Subcutaneous adipose tissue (tissue), 4 donors: ENCODE results near the gene DUSP22. TPM values are rescaled to one million over a fixed set of nuclear protein-coding genes. Genes with fewer than 3 reads are reported as not detected.

Experiments
- total RNA-seq, 4 donors: library from RNA; depleted of rRNA; stranded (reverse); fragments of >200 nt; gene quantifications; one replicate each; pipeline ENCODE4 v1.1.0, GENCODE V29; 2016
- TF ChIP-seq, protein P1 (sequence below): fragments of 450-650 bp; IDR thresholded peaks from one replicate; pipeline ENCODE4 v1.5.1; 2016; ENCODE audit warnings: low read depth, mild to moderate bottlenecking, control low read depth, antibody characterized with exemption, moderate library complexity

The DUSP22 gene
- total RNA-seq, 4 donors from 2014 or later = 54.0 to 88.9 (median 64.9) TPM

DNA sequence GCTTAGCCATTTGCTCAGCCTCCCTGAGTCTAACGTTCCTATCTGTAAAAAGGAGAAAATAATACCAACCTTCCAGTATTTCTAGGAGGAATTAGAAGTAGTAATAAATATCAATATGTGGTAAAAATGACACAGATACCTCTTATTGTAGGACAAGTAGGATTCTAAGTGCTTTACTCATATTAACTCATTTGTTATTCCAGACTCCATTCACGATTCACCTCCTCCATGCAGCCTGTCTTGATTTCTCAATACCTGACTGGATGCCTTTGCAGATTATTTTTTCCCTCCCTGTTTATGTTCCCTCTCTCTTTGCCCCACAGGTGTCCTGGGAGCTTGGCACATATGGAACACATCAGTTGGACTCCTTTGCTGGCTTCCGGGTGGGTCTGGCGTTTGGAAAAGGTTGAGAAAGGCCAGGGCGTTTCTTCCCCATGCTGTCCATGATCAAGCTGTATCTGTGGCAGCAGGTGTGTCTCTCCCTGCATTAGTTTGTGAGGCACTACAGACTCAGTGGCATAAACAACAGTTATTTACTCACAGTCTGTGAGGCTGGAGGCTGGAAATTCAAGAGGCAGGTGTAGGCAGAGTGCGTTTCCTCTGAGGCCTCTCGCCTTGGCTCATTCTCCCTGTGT is 10.7 kb upstream of the DUSP22 start:
- TF ChIP-seq, protein P1, sequence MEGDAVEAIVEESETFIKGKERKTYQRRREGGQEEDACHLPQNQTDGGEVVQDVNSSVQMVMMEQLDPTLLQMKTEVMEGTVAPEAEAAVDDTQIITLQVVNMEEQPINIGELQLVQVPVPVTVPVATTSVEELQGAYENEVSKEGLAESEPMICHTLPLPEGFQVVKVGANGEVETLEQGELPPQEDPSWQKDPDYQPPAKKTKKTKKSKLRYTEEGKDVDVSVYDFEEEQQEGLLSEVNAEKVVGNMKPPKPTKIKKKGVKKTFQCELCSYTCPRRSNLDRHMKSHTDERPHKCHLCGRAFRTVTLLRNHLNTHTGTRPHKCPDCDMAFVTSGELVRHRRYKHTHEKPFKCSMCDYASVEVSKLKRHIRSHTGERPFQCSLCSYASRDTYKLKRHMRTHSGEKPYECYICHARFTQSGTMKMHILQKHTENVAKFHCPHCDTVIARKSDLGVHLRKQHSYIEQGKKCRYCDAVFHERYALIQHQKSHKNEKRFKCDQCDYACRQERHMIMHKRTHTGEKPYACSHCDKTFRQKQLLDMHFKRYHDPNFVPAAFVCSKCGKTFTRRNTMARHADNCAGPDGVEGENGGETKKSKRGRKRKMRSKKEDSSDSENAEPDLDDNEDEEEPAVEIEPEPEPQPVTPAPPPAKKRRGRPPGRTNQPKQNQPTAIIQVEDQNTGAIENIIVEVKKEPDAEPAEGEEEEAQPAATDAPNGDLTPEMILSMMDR = no peak

DNA sequence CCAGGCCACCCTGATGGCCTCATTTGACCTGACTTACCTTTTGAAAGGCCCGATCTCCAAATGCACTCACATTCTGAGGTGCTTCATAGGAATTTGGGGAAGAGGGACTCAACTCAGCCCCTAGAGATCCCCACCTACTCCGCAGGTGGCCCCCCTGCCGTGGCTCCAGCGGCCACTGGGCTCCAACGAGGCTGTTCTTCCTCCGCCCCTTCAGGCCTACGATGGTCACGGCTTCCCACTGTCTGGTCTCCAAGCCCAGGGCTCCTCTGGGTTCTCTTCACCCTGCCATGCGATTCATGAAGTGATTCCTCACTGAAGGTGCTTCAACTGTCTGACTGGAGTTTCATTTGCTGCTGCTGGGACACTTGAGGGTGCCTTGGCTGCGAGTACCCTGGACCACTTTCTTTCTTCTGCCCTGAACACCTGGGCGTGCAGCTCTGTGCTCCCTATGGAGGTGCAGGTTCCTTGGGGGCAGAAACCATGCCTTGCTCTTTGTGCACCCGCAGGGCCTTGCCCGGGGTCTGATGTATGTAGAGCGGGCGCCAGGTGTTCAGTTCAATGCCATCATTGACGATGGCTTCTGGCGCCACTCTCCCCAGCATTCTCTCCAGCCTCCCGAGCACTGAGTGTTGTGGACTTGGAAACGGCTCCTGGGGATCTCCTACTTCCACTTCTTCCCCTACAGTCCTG is 10.0 kb upstream of the DUSP22 start:
- TF ChIP-seq, protein P1 = no peak

DNA sequence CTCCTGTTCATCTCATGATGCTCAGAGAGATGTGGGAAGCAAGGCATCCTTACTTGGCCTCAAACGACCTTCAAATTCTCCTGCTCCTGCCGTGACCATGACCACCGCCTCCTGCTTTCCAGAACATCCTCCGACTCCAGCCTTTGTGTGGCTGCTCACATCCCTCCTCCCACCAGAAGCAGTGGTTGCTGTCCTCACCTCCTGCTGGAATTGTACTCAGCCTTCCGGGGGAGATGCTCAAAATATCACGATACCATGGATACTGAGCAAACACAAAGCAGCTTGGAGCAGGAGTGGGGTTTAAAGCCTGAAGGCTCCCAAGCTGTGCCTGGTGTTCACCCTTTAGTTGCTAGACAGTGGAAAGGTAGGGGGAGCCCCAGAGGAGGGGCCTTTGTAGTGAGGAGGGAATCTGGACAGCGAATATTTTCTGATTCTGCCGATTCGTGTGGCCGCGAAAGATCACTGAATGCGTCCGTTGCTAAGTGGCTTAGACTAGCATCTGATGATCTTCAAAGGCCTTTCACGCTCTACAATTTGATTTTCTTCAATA is 9.3 kb upstream of the DUSP22 start:
- TF ChIP-seq, protein P1 = no peak

DNA sequence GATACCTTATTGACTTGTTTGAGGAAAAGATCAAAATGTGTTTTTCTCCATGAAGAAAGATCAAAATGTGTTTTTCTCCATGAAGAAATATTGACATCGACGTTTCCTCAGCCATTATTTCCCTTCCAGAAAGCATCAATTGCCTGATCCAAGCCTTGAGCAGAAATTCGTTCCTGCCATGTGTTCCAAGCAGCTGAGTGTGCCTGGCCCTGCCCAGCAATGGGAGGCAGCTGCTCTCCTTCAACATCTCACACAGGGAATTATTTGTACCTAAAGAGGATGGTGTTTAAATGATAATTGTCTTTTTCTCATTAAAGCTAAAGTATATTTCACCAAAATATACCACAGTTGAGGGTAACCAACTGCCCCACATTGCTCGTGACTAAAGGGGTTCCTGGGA is 7.8 kb upstream of the DUSP22 start:
- TF ChIP-seq, protein P1 = no peak

DNA sequence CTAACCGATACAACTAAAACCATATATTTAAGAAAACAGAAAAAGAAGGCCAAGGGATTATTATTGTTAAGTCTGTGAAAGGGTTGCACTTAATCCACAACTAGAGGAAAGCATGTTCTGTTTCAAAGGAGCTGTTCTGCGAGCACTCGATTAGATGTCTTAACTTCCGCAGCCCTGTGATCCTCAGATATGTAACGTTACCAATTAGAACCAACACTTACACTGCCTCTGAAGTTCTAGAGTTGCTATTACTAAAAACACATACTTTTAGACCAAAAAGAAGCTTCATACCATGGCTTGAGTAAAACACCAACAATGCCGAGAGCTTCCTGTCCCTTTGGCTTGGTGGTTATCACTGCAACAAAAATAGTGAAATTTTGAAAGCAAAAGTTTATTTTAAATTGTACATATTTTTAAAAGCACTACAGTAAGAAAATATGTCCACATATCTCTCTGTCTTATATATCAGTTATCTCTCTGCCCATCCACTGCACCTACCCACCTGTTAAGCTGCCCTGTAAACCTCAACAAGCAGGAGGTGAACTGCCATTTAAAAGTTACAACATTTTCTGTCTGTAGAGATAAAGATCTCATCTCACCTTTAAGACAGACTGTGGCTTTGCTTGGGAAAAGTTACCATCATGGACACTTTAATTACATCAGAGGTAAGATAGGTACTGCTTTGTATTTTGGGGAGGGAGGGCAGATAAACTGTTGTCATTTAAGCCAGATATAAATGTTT is 7.1 kb upstream of the DUSP22 start:
- TF ChIP-seq, protein P1 = no peak

DNA sequence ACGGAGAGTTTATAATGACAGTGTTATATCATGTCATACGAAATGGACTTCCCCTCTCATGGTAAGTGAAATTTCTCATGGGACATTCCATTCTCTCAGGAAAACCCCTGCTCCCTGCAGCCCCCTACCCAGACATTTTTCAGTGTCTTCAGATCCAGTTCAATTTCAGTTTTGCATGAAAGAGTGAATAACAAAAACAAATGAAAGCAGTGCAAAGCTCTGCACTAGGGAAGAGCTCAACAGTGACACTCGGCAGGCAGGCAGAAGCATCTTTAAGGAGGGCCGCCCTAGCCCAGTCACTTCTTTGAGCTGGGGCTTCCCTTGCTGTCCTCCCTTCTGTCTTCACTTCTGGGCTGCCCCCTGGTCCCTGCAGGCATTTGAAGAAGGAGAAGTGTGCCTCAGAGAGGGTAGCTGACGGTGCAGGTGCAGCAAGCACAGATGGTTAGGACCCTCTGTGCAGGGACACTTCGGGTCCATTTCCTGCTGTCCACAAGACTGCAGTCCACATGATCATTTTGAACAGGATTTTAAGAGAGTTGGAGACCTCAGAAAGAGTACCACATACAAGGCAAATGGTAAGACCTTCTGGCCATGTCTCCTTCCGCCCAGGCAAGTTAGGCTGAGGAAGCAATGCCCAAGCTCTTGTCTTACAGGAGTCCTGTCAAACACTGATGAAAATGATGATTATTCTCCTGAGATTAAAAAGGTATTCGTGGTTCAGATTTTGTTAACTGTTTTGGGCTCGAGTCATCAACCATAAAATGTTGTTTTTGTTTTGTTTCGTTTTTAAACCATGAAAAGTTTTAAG is 5.4 kb upstream of the DUSP22 start:
- TF ChIP-seq, protein P1 = no peak
